ENCODE data around the gene RASEF.

GRCh38 chr9:82970359-82970758 lies 92.6 kb downstream of the RASEF start:
- TF ChIP-seq CTCF (IDR thresholded peaks at IDR 0.05) (no peak), POLR2A (IDR thresholded peaks at IDR 0.05) (no peak)

Data from testis (tissue), 2 donors.